Endodermal cell (in vitro differentiated cells): Measurements from ENCODE around the gene SPATA32. TPM values are rescaled to one million over a fixed set of nuclear protein-coding genes. Genes with fewer than 3 reads are reported as not detected.

Experiments
- DNase-seq: peaks from one replicate; pipeline ENCODE4 v3.0.0-alpha.2; 2017
- H3K27ac ChIP-seq: 2 replicates; pipeline ENCODE4 v1.5.1; 2013; ENCODE audit warnings: mild to moderate bottlenecking, low read depth, low read length, moderate library complexity
- H3K27me3 ChIP-seq: 2 replicates; pipeline ENCODE4 v1.6.1; 2013; ENCODE audit warnings: mild to moderate bottlenecking, low read length, moderate library complexity; ENCODE audit not compliant: insufficient read depth, control insufficient read depth, poor library complexity, severe bottlenecking
- H3K36me3 ChIP-seq: 2 replicates; pipeline ENCODE4 v1.7.0; 2013; ENCODE audit warnings: mild to moderate bottlenecking, low read length, moderate library complexity; ENCODE audit not compliant: control insufficient read depth, insufficient read depth
- H3K4me1 ChIP-seq: one replicate; pipeline ENCODE4 v1.7.0; 2013; ENCODE audit warnings: low read length; ENCODE audit not compliant: control insufficient read depth, insufficient read depth
- H3K4me3 ChIP-seq: 2 replicates; pipeline ENCODE4 v1.5.1; 2013; ENCODE audit warnings: mild to moderate bottlenecking, low read length, moderate library complexity
- H3K9ac ChIP-seq: 2 replicates; pipeline ENCODE4 v1.6.1; 2013; ENCODE audit warnings: mild to moderate bottlenecking, low read length, moderate library complexity; ENCODE audit not compliant: poor library complexity, severe bottlenecking; ENCODE audit errors: extremely low read depth
- H3K9me3 ChIP-seq: 2 replicates; pipeline ENCODE4 v1.6.1; 2013; ENCODE audit warnings: mild to moderate bottlenecking, low read length, moderate library complexity; ENCODE audit not compliant: control insufficient read depth
- H3K27ac Mint-ChIP-seq: 2 replicates; pipeline ENCODE4 v1.8.0; 2020; ENCODE audit warnings: mixed read lengths
- H3K27me3 Mint-ChIP-seq: 2 replicates; pipeline ENCODE4 v1.8.0; 2021; ENCODE audit warnings: mild to moderate bottlenecking, mixed read lengths; ENCODE audit not compliant: insufficient read depth
- H3K36me3 Mint-ChIP-seq: 2 replicates; pipeline ENCODE4 v1.8.0; 2020; ENCODE audit warnings: low read depth, mixed read lengths
- H3K4me1 Mint-ChIP-seq: 2 replicates; pipeline ENCODE4 v1.8.0; 2020; ENCODE audit warnings: mixed read lengths
- H3K4me3 Mint-ChIP-seq: 2 replicates; pipeline ENCODE4 v1.8.0; 2020; ENCODE audit warnings: mild to moderate bottlenecking, moderate library complexity, mixed read lengths
- H3K9me3 Mint-ChIP-seq: 2 replicates; pipeline ENCODE4 v1.8.0; 2020; ENCODE audit warnings: mild to moderate bottlenecking, mixed read lengths
- WGBS, 2 experiments: methylation state at CpG; one replicate each; pipeline versions ENCODE4 v1.1.5 to v1.1.7; 2013; ENCODE audit warnings: missing lambda C conversion rate in 2 of 2, mixed read lengths in 1 of 2; ENCODE audit not compliant: insufficient coverage in 1 of 2, insufficient read length in 1 of 2; 5-methylcytosine and 5-hydroxymethylcytosine counted together
- total RNA-seq, 2 donors: library from RNA; stranded (reverse); fragmentation: NEBNext Ultra II Directional in 1 of 2; extraction: Animal tissue kit (Norgen Biotek cat#: 25700) in 1 of 2; gene quantifications; 2 replicates in 1 of 2; 3 replicates in 1 of 2; pipeline ENCODE4 v1.2.1, GENCODE V29; 2021
- TF ChIP-seq, protein P1 (sequence below): fragments of 200-600 bp; sonication (generic); conservative IDR thresholded peaks from 2 replicates; pipeline ENCODE4 v1.5.0; 2021; ENCODE audit warnings: antibody characterized with exemption, mild to moderate bottlenecking

Gene SPATA32
- total RNA-seq, 2 donors from 2014 or later: 0.18 TPM; not detected in 1

DNA sequence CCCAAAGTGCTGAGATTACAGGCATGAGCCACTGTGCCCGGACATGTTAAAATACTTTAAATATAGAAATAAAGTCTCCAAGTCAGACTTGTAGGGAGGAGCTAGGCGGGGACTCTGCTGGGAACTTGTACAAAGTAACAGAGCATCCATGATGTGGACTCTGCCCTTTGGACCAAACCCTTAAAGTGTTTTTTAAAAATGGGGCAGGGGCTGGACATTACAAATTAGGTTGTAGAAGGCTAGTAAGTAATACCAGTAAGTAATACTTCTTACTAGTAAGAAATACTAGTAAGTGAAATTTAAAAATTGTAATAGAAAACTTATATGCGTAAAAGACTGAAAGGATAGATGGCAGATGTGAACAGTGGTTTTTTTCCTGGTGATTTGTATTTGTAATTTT lies 9.7 kb upstream of the SPATA32 start:
- no peaks in the 10 kb centered on the region for H3K4me1 ChIP-seq

DNA sequence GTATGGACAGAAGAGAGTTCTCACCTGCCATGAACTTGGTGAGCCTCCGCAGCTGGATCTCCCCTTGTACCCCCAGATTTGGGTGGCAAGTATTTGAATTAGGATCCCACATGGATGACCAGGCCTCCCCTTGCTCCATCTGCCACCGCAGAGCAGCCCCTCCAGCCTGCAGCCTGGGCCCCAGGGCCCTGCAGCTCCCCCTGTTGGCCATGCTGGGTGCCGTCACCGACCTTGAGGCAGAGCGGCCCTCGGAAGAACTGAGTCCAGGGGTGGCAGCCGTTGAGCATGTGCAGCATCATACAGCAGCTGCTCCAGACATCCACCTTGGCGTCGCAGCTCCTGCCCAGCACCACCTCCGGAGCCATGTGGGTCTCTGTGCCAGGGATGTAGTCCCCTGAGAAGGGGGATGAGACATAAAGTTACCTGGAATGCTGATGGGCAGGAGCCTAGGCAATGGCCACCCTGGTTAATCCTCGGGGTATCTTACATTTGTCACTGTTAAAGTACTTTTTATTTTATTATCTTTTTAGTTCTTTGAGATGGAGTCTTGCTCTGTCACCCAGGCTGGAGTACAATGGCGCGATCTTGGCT lies 9.0 kb upstream of the SPATA32 start:
- H3K9ac ChIP-seq: no peak overlapping the region
- no peaks in the 10 kb centered on the region for H3K27me3 ChIP-seq
- no peaks in the 10 kb centered on the region for H3K4me1 Mint-ChIP-seq
- H3K36me3 Mint-ChIP-seq: peaks cover 38% of the 10 kb centered on the region
- peaks cover 44% of the 10 kb centered on the region for H3K36me3 ChIP-seq
- H3K4me1 ChIP-seq: no peaks in the 10 kb centered on the region
- TF ChIP-seq, protein P1, sequence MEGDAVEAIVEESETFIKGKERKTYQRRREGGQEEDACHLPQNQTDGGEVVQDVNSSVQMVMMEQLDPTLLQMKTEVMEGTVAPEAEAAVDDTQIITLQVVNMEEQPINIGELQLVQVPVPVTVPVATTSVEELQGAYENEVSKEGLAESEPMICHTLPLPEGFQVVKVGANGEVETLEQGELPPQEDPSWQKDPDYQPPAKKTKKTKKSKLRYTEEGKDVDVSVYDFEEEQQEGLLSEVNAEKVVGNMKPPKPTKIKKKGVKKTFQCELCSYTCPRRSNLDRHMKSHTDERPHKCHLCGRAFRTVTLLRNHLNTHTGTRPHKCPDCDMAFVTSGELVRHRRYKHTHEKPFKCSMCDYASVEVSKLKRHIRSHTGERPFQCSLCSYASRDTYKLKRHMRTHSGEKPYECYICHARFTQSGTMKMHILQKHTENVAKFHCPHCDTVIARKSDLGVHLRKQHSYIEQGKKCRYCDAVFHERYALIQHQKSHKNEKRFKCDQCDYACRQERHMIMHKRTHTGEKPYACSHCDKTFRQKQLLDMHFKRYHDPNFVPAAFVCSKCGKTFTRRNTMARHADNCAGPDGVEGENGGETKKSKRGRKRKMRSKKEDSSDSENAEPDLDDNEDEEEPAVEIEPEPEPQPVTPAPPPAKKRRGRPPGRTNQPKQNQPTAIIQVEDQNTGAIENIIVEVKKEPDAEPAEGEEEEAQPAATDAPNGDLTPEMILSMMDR: peak; percentile 93
- no peak overlapping the region for H3K27ac ChIP-seq
- WGBS, 2 experiments: 87 to 88% methylated on average over 7 to 12 of the region's 13 CpGs
- H3K4me3 ChIP-seq: no peak overlapping the region
- no peak overlapping the region for H3K4me3 Mint-ChIP-seq
- H3K27ac Mint-ChIP-seq: no peak overlapping the region
- no peaks in the 10 kb centered on the region for H3K9me3 ChIP-seq
- H3K27me3 Mint-ChIP-seq: no peaks in the 10 kb centered on the region
- no peaks in the 10 kb centered on the region for H3K9me3 Mint-ChIP-seq
- DNase-seq: peak; percentile 94

More for the DNA sequence above, 9.7 kb upstream of the SPATA32 start:
- Mint-ChIP-seq H3K27me3 (no peaks in the 10 kb centered on the region), H3K4me1 (no peaks in the 10 kb centered on the region), H3K36me3 (peaks cover 35% of the 10 kb centered on the region), H3K27ac (no peak overlapping the region), H3K9me3 (no peaks in the 10 kb centered on the region), H3K4me3 (no peak overlapping the region)
- Histone ChIP-seq H3K36me3 (peaks cover 39% of the 10 kb centered on the region), H3K27me3 (no peaks in the 10 kb centered on the region), H3K27ac (no peak overlapping the region), H3K9ac (no peak overlapping the region), H3K4me3 (no peak overlapping the region), H3K9me3 (no peaks in the 10 kb centered on the region)
- WGBS, 2 experiments: 86 to 90% methylated on average over 2 of the region's 3 CpGs
- no peak for DNase-seq
- TF ChIP-seq, protein P1: no peak

DNA sequence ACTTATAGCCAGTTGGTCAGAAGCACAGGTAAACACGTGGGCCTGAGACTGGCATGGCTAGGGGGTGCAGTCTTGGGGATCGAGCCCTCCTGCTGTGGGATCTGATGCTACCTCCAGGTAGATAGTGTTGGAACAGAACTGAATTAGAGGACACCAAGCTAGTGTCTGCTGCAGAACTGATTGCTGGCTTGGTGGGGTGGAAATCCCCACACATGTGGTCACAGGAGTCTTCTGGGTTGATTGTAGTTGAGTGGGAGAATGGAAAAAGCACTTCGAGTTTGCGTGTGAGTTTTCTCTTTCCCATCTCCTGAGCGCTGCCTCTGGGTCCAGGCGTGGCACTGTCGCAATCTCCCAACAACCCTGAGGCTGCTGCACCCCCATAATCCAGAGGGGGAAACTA lies 8.0 kb upstream of the SPATA32 start:
- TF ChIP-seq, protein P1: no peak
- H3K27ac ChIP-seq: no peak overlapping the region
- H3K4me3 Mint-ChIP-seq: no peak overlapping the region
- peaks cover 48% of the 10 kb centered on the region for H3K36me3 ChIP-seq
- no peaks in the 10 kb centered on the region for H3K9me3 ChIP-seq
- DNase-seq: no peak
- H3K27me3 ChIP-seq: no peaks in the 10 kb centered on the region
- no peak overlapping the region for H3K27ac Mint-ChIP-seq
- H3K4me1 Mint-ChIP-seq: no peaks in the 10 kb centered on the region
- peaks cover 44% of the 10 kb centered on the region for H3K36me3 Mint-ChIP-seq
- H3K4me3 ChIP-seq: no peak overlapping the region
- H3K27me3 Mint-ChIP-seq: no peaks in the 10 kb centered on the region
- WGBS, 2 experiments: 93 to 98% methylated on average over 6 to 7 of the region's 7 CpGs
- H3K9me3 Mint-ChIP-seq: no peaks in the 10 kb centered on the region
- H3K4me1 ChIP-seq: no peaks in the 10 kb centered on the region
- H3K9ac ChIP-seq: no peak overlapping the region
